ENCODE results near the gene FYB1.
"Not testable (repeated sequence)": the region's sequence is repeated elsewhere in the genome, so short reads cannot be mapped to it uniquely, and the experiment has no call there.

Gene FYB1

GRCh38 chr5:39187831-39188731 lies 31.3 kb downstream of the FYB1 start:
- no peak for DNase-seq (ENCODE audit: low read depth in 2 of 2)

DNA sequence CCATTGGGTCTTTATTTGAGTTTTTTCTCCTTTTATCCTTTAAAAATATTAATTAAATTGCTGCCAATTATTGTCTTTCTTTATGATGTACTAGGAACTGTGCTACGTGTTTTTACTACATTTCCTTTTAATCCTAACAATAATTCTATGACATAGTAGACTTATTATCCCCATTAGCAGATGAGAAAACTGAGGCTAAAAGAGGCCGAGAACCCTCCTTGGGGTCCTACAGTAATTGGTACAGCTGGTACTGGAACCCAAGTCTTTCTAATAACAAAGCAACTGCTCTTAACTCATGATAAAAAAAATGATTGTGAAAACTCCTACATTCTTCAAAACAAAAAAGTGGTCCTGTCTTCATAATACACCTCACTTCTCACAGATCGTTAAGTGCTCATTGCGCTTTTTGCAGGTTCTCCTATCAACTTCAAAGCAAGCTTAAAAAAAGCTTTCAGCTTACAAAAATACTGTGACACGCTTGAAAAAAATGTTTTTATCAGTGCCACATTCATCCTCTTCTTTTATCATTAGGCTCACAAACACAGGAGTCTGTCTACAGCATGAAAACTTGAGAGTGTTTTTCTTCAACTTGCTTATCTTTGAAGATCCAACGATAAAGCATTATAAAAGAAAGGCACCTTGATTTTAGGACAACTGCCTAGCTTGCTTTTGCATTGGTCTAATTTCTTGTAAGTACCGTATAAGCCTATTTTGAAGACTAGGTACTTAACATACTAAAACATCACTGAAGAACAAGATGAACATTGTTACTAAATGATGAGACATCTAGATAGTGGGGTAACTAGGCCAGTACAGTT lies 32.4 kb downstream of the FYB1 start:
- no peak for DNase-seq (ENCODE audit: low read depth in 2 of 2)

DNA sequence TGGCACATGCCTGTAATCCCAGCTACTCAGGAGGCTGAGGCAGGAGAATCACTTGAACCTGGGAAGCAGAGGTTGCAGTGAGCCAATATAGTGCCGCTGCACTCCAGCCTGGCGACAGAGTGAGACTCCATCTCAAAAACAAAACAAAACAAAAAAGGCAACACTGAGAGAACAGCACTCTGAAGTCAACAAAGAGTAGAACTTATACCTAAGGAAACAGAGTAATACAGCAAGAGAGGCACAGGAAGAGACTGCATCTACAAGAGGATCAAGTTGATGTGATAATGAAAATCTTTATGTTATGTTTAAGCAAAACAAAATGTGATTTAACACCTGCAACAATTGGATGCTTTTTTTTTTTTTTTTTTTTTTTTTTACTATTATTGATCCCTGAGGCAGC lies 33.1 kb downstream of the FYB1 start:
- no peak for DNase-seq (ENCODE audit: low read depth in 2 of 2)

DNA sequence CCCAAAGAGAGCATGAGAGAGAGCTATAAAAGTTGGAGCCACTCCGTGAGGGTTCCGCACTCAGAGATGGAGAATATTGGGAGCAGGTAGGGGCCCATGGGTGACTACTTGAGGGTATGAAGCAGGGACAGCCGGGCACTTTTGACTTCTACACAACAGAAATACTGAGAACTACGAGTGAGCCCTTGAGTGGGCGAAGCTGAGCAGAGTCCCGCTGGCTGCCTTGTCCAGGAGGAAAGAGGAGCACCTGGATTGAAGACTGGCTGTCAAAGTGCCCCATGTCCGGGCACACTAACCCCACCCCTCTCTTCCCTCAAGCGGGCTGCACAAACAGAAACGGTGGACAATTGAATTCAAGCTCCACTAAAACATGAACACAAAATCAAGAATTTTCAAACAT lies 33.6 kb downstream of the FYB1 start:
- no peak for DNase-seq (ENCODE audit: low read depth in 2 of 2)

GRCh38 chr5:39179561-39179960 lies 39.8 kb downstream of the FYB1 start:
- not testable (repeated sequence) for DNase-seq (ENCODE audit: low read depth in 2 of 2)

DNA sequence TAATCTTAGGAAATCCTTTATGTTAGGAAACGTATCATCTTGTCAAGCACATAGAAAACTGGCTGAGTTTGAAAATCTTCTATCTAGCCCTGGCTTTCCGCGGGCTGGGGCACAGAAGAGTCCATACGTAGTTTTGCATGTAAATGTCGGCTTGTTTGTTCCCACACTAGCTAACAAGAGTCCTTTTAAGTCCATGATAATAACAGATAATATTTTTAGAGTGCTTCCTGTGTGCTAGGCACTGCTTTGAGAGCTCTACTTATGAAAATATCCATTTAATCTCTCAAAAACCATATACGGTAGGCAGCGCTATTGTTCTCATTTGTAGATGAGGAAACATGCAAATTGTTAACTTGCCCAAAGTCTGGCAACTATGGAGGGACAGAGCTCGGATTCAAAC lies 40.5 kb downstream of the FYB1 start:
- no peak for DNase-seq (ENCODE audit: low read depth in 2 of 2)

- no peak for DNase-seq (ENCODE audit: low read depth in 2 of 2)
These were observed 41.2 kb downstream of the FYB1 start for GRCh38 chr5:39178171-39178570.

- no peak for DNase-seq (ENCODE audit: low read depth in 2 of 2)
These were observed 41.8 kb downstream of the FYB1 start for GRCh38 chr5:39177631-39177964.

- DNase-seq (ENCODE audit: low read depth in 2 of 2), result no peak
These were observed 42.4 kb downstream of the FYB1 start for GRCh38 chr5:39176759-39177630.

DNA sequence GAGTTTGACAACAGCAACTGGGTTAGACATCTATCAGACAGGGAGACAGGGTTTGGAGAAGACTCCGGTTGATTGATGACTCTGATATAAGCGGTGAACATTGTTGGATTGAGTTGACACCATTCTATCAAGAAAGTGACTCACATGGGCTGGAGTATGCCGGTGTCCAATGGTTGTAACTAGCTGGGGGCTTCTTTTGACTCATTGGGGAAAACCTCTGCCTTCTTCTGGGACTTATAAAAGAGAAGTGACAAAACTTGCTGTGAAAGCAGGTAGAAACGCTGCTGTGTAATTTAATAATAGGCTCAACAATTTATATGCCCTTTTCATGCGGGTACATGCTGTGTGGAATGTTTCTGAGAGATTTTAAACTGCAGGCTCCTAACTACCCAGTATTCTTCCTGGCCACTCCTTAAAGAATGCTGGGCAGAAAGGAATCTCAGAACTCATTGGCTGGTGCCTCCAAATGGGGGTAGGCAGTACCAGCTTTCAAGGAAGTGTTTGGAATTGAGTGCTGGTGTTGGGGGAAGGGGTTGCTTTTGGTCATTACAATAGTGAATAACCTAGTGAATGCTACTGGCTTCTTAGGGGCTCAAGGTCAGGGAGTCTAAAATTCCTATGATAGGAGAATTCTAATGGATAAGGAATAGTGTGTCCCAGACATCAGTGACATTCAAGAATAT lies 43.9 kb downstream of the FYB1 start:
- no peak for DNase-seq (ENCODE audit: low read depth in 2 of 2)

- no peak for DNase-seq (ENCODE audit: low read depth in 2 of 2)
These were observed 46.3 kb downstream of the FYB1 start for GRCh38 chr5:39173069-39173468.

DNA sequence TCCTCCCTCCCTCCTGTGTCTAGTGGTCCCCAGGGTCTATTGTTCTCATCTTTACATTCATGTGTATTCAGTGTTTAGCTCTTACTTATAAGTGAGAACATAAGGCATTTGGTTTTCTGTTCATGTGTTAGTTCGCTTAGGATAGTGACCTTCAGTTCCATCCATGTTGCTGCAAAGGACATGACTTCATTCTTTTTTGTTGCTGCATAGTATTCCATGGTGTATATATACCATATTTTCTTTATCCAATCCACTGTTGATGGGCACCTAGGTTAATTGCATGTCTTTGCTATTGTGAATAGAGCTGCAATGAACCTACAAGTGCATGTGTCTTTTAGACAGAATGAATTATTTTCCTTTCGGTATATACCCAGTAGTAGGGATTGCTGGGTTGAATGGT lies 46.8 kb downstream of the FYB1 start:
- DNase-seq (ENCODE audit: low read depth in 2 of 2), result no peak

- no peak for DNase-seq (ENCODE audit: low read depth in 2 of 2)
These were observed 47.7 kb downstream of the FYB1 start for GRCh38 chr5:39171647-39172046.

- no peak for DNase-seq (ENCODE audit: low read depth in 2 of 2)
These were observed 50.3 kb downstream of the FYB1 start for GRCh38 chr5:39169081-39169480.

DNA sequence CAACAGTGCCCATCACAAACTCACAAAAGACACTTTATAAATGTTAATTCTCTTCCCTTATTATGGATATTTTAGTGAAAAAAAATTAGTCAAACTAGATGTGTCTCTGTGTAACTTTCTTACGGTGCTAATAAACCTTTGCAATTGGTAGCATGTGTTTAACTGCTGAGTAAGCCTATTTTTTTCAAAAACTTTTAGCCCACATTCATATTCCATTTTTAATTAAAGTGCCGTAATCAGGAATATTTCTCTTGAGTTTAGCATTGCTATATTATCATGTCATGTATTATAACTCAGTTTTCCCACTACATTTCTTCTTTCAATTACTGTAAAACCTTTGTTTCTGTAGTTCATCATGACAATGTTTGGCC lies 51.4 kb downstream of the FYB1 start:
- DNase-seq (ENCODE audit: low read depth in 2 of 2), result no peak

GRCh38 chr5:39167141-39167971 lies 52.0 kb downstream of the FYB1 start:
- no peak for DNase-seq (ENCODE audit: low read depth in 2 of 2)

DNA sequence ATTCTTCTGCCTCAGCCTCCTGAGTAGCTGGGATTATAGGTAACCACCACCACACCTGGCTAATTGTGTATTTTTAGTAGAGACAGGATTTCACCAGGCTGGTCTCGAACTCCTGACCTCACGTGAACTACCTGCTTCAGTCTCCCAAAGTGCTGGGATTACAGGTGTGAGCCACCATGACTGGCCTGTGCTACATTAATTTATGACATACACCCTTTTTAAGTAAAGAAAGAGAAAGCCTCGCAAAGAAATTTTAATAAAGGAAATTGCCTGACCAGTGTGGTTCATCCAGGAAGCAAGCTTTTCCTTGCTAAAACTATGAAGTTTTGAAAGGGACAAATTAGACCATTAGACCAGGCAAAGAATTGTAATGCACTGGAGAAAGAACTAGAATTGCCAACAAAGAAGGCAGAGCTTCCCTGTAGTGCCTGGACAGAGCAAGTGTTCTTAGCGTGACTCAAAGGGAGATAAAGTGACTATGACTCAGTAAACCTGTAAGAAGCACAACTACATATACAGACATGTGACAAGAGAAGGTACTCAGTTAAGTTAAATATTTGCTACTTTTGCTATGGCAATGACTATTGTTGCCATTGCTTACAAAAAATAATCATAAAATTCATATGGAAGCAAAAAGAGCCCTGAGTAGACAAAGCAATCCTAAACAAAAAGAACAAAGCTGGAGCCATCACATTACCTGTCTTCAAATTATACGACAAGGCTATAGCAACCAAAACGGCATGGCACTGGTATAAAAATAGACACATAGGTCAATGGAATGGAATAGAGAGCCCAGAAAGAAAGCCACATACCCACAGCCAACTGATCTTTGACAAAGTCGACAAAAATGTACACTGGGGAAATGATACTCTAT lies 54.6 kb downstream of the FYB1 start:
- no peak for DNase-seq (ENCODE audit: low read depth in 2 of 2)

DNA sequence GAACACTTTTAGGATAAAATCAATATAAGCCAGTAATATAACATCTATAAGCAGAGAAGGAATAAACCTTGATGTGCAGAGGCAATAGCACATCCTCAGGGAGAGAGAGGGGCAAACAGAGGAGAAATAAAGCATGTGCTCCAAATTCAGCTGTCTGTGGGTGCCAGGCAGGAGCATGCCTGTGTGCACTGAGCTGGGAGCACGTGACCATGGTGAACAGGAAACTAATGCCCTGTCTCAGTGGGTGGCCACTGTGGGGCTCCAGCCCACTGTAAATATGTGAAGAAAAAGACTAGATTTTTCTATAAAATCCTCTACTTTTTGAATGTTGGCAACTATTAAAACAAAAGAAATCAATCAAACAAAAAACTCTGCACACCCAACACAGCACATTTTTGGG lies 55.3 kb downstream of the FYB1 start:
- no peak for DNase-seq (ENCODE audit: low read depth in 2 of 2)

GRCh38 chr5:39161578-39161977 lies 57.8 kb downstream of the FYB1 start:
- no peak for DNase-seq (ENCODE audit: low read depth in 2 of 2)

Data from stimulated activated CD8-positive, alpha-beta memory T cell treated with anti-CD3 and anti-CD28 coated beads, Interleukin-7, amount 100 ng/mL, for 1 hour (primary cell).